Caco-2 (cell line): ENCODE measurements around the gene CPEB3. TPM values are rescaled to one million over a fixed set of nuclear protein-coding genes. Genes with fewer than 3 reads are reported as not detected.
"Not testable (repeated sequence)": the region's sequence is repeated elsewhere in the genome, so short reads cannot be mapped to it uniquely, and the experiment has no call there.

Experiments
- Bru-seq: library from RNA; stranded (reverse); fragments of 400-500 nt; gene quantifications from one replicate; lab custom pipeline; 2021; lab: Mats Ljungman, UMichigan
- BruChase-seq, 2 experiments: library from RNA; stranded (reverse); fragments of 400-500 nt; gene quantifications; one replicate each; lab custom pipeline; 2021; lab: Mats Ljungman, UMichigan
- BruUV-seq: library from RNA; stranded (reverse); fragments of 400-500 nt; replicated peaks from 2 replicates; lab custom pipeline; 2021; lab: Mats Ljungman, UMichigan
- CTCF ChIA-PET: fragments of 300-600 bp; sonication (Branson Sonifier 250); formaldehyde crosslinking; loops from one replicate; lab custom pipeline; 2022; ENCODE audit warnings: antibody characterized with exemption; lab: Charles Lee
- POLR2A ChIA-PET: fragments of 300-600 bp; sonication (Branson Sonifier 250); formaldehyde crosslinking; loops from one replicate; lab custom pipeline; 2022; ENCODE audit warnings: antibody characterized with exemption; lab: Charles Lee
- DNase-seq, 2 experiments: peaks; one replicate each; pipeline versions ENCODE4 v3.0.0 to v3.0.0-alpha.2; 2020 to 2022
- H3K27me3 ChIP-seq: replicated peaks from 2 replicates; pipeline ENCODE4 v1.6.0; 2011; ENCODE audit warnings: low read length; ENCODE audit not compliant: control insufficient read depth, insufficient read depth
- H3K36me3 ChIP-seq: 2 replicates; pipeline ENCODE4 v1.5.1; 2011; ENCODE audit warnings: low read length; ENCODE audit not compliant: control insufficient read depth, insufficient read depth
- H3K4me1 ChIP-seq: fragments of 250-450 bp; sonication (Bioruptor Pico); 2 replicates; pipeline ENCODE4 v1.5.1; 2020; ENCODE audit warnings: mild to moderate bottlenecking
- H3K4me3 ChIP-seq: 2 replicates; pipeline ENCODE4 v1.5.1; 2011; ENCODE audit warnings: low read depth, mild to moderate bottlenecking, control low read depth, low read length
- H3K9me3 ChIP-seq: fragments of 250-450 bp; sonication (Bioruptor Pico); 2 replicates; pipeline ENCODE4 v1.5.1; 2020; ENCODE audit warnings: mild to moderate bottlenecking, moderate library complexity
- H3K27ac Mint-ChIP-seq: one replicate; pipeline ENCODE4 v1.8.0; 2022; ENCODE audit warnings: mixed read lengths; ENCODE audit not compliant: unreplicated experiment
- H3K27me3 Mint-ChIP-seq: one replicate; pipeline ENCODE4 v1.8.0; 2022; ENCODE audit warnings: mixed read lengths; ENCODE audit not compliant: insufficient read depth, unreplicated experiment
- H3K36me3 Mint-ChIP-seq: one replicate; pipeline ENCODE4 v1.8.0; 2022; ENCODE audit warnings: mild to moderate bottlenecking, mixed read lengths; ENCODE audit not compliant: insufficient read depth, unreplicated experiment
- H3K4me1 Mint-ChIP-seq: one replicate; pipeline ENCODE4 v1.8.0; 2022; ENCODE audit warnings: low read depth, mixed read lengths; ENCODE audit not compliant: unreplicated experiment
- H3K4me3 Mint-ChIP-seq: one replicate; pipeline ENCODE4 v1.8.0; 2022; ENCODE audit warnings: mild to moderate bottlenecking, moderate library complexity, mixed read lengths; ENCODE audit not compliant: unreplicated experiment
- H3K9me3 Mint-ChIP-seq: one replicate; pipeline ENCODE4 v1.8.0; 2022; ENCODE audit warnings: mixed read lengths; ENCODE audit not compliant: unreplicated experiment
- CTCF ChIP-seq, 2 experiments: fragments of 200-600 bp in 1 of 2; IDR thresholded peaks; 1 replicate in 1 of 2; 2 replicates in 1 of 2; pipeline versions ENCODE4 v1.5.1 to v1.8.0; 2011 to 2022; ENCODE audit warnings: antibody characterized with exemption in 1 of 2, control low read depth in 1 of 2, inconsistent platforms in 1 of 2, low read depth in 1 of 2, low read length in 1 of 2, mild to moderate bottlenecking in 1 of 2, moderate library complexity in 1 of 2; ENCODE audit not compliant: insufficient read depth in 1 of 2, severe bottlenecking in 1 of 2, unreplicated experiment in 1 of 2
- intact Hi-C: fragments of 100-400 bp; cut with micrococcal nuclease; formaldehyde crosslinking; loops from one replicate; pipeline ENCODE4 v1.10.0; 2022; ENCODE audit not compliant: unreplicated experiment
- long read RNA-seq: library from polyadenylated mRNA; stranded (forward); transcript quantifications from one replicate; pipeline ENCODE4 v2.0.0, GENCODE V29; 2022
- total RNA-seq: library from RNA; stranded (reverse); gene quantifications from 2 replicates; pipeline ENCODE4 v1.2.3, GENCODE V29; 2022

CPEB3 gene
- total RNA-seq, result 2.3 TPM in 2 replicates
- Bru-seq, nascent RNA, result percentile 53 among the genes with signal in this experiment
- BruChase-seq, experiment 1, labeled RNA remaining after a 2-hour chase, result percentile 45 among the genes with signal in this experiment
- percentile 41 among the genes with signal in this experiment for BruChase-seq, experiment 2, labeled RNA remaining after a 6-hour chase
- long read RNA-seq, result 0 reads

GRCh38 chr10:92290837-92291615 lies at the start of gene CPEB3, which contains the start of gene MARCHF5:
TSS of gene CPEB3 (minus strand) at chr10:92291078. CDS start at chr10:92240350, 50,728 bp downstream.
TSS of gene MARCHF5 (plus strand) at chr10:92291167. CDS start at chr10:92291495, 328 bp downstream.
- peak; percentile 56 to 81 for TF ChIP-seq CTCF (IDR thresholded peaks at IDR 0.05; ENCODE audit: insufficient read depth in 1 of 2, low read depth in 1 of 2, low read length in 1 of 2, severe bottlenecking in 1 of 2, unreplicated experiment in 1 of 2)
- no peaks in the 10 kb centered on the region for H3K9me3 Mint-ChIP-seq
- H3K27ac Mint-ChIP-seq, result peak within 1 kb of the TSS; percentile 92
- H3K4me1 Mint-ChIP-seq, result no peaks in the 10 kb centered on the region
- intact Hi-C loops, result loop anchor here (1.0 kb wide), 3 partner anchors 51 to 204 kb away; no protein-coding TSS in a partner anchor
- Histone ChIP-seq H3K4me1 (peaks cover 7% of the 10 kb centered on the region; the same call in 1 of the 2 replicates), H3K4me3 (peak within 1 kb of the TSS; percentile 100), H3K9me3 (no peaks in the 10 kb centered on the region), H3K27me3 (no peaks in the 10 kb centered on the region), H3K36me3 (peaks cover 1% of the 10 kb centered on the region; the same call in 1 of the 2 replicates)
- H3K27me3 Mint-ChIP-seq, result no peaks in the 10 kb centered on the region
- H3K4me3 Mint-ChIP-seq, result peak within 1 kb of the TSS; percentile 97
- H3K36me3 Mint-ChIP-seq, result peaks cover 25% of the 10 kb centered on the region
- POLR2A ChIA-PET, result interaction anchor here (0.6 to 1.0 kb wide), 5 partner anchors 20 to 203 kb away, joined by 3 to 7 read pairs (median 3); no protein-coding TSS in a partner anchor
- BruUV-seq, result no TSS peak
- DNase-seq, result peak; percentile 97 to 98
- CTCF ChIA-PET, result interaction anchor here (0.5 to 2.4 kb wide), 14 partner anchors 13 to 283 kb away, joined by 3 to 25 read pairs (median 4); partner anchors contain the start of gene IDE

- intact Hi-C loops, result not testable (repeated sequence)
Measured at GRCh38 chr10:92329927-92330326, 39.0 kb upstream of the CPEB3 start.

GRCh38 chr10:92328993-92329392 lies 38.1 kb upstream of the CPEB3 start:
- H3K4me3 Mint-ChIP-seq, result no peak overlapping the region
- no peak overlapping the region for H3K27ac Mint-ChIP-seq
- Histone ChIP-seq H3K9me3 (no peaks in the 10 kb centered on the region), H3K27me3 (no peaks in the 10 kb centered on the region), H3K4me3 (no peak overlapping the region), H3K4me1 (no peaks in the 10 kb centered on the region), H3K36me3 (no peaks in the 10 kb centered on the region)
- intact Hi-C loops, result no loop called here
- no peaks in the 10 kb centered on the region for H3K9me3 Mint-ChIP-seq
- H3K4me1 Mint-ChIP-seq, result peaks cover 20% of the 10 kb centered on the region
- ChIA-PET CTCF (no interaction called here), POLR2A (no interaction called here)
- H3K36me3 Mint-ChIP-seq, result no peaks in the 10 kb centered on the region
- no peaks in the 10 kb centered on the region for H3K27me3 Mint-ChIP-seq
- no peak for DNase-seq
- no TSS peak for BruUV-seq
- no peak for TF ChIP-seq CTCF (IDR thresholded peaks at IDR 0.05; ENCODE audit: insufficient read depth in 1 of 2, low read depth in 1 of 2, low read length in 1 of 2, severe bottlenecking in 1 of 2, unreplicated experiment in 1 of 2)

More at GRCh38 chr10:92329927-92330326, 39.0 kb upstream of the CPEB3 start:
- H3K27ac Mint-ChIP-seq, DNase-seq, H3K9me3 ChIP-seq, BruUV-seq, H3K36me3 ChIP-seq, H3K4me3 ChIP-seq, POLR2A ChIA-PET, H3K36me3 Mint-ChIP-seq, CTCF ChIA-PET, H3K4me1 ChIP-seq, H3K9me3 Mint-ChIP-seq, H3K4me3 Mint-ChIP-seq, H3K27me3 ChIP-seq, H3K27me3 Mint-ChIP-seq: not testable (repeated sequence)
- H3K4me1 Mint-ChIP-seq, result peaks cover 28% of the 10 kb centered on the region
